ENCODE results near the gene IGFLR1.
"Not testable (repeated sequence)": the region's sequence is repeated elsewhere in the genome, so short reads cannot be mapped to it uniquely, and the experiment has no call there.

Gene IGFLR1

DNA sequence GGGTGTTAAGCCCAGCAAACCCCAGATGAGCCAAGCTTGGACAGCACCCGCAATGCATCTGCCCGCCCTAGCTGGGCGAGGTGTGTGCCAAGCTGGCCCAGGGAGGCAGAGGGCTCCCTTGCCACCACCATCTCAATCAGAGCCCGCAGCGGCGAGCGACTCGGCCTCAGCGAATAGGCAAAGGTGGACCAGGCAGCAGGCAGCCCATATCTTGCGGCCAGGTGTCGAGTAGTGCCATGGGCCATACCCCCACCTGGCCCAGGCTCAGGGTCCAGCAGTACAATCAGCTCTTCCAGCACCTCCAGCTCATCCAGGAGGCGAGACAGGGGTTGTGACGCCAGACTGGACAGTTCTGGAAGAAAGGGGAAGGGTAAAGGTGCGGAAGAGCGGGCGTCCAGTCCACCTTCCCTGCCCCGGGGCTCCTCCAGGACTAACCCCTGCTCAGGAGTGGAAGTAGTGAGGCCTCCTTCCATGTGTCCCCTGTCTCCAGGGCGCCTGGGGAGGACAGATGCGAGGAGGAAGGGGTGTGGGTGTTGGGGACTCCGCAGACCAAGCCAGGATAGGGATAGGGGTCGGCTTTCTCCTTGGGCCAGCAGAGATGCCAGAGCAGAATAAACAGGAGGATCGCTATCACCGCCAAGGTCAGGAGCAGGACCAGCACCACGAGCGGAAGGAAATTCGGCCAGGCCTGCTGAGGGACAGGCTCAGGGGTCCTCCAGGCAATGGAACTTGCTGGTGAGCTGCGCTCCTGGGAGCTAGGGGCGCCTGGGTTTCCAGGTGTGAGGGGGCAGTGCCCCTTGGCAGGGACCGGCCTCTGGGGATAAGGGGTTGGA is 2.8 kb downstream of the IGFLR1 start:
- DNase-seq, result no peak

DNA sequence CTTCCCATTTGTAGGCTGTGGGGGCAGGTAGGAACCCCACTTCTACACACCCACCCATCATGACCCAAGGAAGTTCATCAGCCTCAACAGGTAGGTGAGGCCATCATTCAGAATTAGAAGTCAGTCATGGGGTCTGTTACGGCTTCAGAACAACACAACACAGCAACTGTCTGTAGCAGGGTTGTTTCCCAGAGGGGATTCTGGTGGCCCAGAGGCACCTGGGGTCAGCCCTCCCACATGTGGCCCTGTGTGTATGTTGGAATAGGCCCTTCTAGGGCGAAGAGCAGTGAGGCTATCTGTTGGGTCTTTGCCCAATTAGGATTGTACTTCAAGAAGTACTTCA is 3.4 kb downstream of the IGFLR1 start:
- DNase-seq, result no peak

DNA sequence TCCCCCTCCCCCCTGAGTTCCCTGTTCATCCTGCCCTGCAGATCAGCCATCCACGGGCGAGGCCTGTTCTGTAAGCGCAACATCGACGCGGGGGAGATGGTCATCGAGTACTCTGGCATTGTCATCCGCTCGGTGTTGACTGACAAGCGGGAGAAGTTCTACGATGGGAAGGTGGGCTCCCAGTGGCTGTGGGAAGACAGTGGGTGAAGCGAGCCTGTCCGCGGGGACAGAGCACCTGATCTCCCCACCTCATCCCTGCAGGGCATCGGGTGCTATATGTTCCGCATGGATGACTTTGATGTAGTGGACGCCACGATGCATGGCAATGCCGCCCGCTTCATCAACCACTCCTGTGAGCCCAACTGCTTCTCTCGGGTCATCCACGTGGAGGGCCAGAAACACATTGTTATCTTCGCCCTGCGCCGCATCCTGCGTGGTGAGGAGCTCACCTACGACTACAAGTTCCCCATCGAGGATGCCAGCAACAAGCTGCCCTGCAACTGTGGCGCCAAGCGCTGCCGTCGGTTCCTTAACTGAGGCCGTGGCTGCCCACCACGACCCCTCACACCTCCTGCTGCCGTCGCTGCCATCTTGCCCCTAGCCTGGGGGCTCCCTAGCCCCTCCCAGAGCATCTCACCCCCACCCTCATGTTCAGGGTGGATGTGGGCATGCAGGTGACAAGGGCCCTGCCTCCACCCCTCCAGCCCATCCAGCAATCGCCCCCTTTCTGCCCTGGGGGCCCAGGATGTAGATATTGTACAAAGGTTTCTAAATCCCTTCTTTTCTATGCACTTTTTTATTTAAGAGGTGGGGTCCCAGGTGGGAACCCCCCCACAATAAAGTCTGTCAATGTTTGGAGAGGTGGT is 4.0 kb downstream of the IGFLR1 start:
- DNase-seq, result no peak

DNA sequence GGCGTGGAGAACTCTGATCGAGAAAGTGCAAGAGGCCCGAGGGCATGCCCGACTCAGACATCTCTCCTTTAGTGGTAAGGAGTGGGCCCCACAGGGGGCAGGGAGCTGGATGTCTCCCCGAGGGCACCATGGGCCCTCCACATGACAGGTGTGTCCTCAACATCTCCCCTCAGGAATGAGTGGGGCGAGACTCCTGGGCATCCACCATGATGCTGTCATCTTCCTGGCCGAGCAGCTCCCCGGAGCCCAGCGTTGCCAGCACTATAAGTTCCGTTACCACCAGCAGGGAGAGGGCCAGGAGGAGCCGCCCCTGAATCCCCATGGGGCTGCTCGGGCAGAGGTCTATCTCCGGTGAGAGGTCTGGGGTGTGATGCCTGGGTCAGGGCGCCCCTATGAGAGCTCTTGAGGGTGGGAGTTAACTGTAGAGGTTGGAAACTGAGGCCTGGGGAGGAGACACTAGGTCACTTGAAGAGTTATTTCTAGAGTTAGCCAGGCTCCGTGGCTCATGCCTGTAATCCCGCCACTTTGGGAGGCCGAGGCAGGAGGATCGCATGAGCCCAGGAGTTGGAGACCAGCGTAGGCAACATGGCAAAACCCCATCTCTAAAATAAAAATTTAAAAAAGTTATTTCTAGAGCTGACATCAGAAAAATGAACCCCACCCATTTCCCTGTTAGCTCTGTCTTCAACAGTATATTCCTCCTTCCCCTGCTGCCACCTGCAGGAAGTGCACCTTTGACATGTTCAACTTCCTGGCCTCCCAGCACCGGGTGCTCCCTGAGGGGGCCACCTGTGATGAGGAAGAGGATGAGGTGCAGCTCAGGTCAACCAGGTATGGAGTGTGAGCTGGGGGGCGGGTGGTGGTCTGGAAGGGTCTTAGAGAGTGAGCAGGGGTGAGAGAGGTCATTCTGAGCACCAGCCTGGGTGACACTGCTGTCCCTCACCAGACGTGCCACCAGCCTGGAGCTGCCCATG is 5.1 kb downstream of the IGFLR1 start:
- DNase-seq, result no peak

DNA sequence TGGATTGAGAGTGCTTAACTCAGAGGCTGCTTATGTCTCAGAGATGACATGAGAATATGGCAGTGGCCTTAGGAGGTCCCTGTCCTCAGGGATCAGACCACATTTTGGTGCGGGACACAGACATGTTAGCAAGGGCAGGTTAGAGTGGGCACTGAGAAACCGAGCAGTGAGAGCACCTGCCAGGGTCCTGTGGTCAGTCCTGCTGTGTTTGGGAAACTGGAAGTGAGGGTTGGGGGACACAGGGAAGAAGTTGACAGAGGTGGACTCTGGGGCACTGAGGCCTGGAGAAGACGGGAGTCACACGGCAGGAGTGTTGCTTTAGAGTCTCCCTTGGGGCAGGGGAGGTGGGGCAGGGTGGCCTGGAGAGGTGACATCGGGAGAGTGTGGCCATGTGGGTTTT is 7.4 kb downstream of the IGFLR1 start:
- no peak for DNase-seq

DNA sequence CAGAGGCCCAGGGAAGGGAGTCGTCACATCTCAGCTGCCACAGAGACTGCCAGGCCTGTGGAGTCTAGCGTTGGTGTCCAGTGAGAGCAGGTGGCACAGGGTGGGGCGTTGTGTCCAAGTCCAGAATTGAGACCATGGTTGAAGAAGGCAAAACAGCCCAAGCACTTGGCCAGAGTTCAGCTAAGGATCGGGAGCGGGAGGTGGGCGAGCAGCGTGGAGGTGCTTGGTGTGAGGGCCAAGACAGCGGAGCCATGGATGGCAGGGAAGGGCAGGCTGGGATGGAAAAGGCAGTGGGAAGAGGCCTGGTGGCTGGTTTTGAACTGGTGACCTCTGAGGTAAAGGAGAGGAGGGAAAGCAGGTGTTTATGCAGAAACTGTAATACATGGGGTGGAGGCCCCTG is 8.0 kb downstream of the IGFLR1 start:
- DNase-seq, result no peak

DNA sequence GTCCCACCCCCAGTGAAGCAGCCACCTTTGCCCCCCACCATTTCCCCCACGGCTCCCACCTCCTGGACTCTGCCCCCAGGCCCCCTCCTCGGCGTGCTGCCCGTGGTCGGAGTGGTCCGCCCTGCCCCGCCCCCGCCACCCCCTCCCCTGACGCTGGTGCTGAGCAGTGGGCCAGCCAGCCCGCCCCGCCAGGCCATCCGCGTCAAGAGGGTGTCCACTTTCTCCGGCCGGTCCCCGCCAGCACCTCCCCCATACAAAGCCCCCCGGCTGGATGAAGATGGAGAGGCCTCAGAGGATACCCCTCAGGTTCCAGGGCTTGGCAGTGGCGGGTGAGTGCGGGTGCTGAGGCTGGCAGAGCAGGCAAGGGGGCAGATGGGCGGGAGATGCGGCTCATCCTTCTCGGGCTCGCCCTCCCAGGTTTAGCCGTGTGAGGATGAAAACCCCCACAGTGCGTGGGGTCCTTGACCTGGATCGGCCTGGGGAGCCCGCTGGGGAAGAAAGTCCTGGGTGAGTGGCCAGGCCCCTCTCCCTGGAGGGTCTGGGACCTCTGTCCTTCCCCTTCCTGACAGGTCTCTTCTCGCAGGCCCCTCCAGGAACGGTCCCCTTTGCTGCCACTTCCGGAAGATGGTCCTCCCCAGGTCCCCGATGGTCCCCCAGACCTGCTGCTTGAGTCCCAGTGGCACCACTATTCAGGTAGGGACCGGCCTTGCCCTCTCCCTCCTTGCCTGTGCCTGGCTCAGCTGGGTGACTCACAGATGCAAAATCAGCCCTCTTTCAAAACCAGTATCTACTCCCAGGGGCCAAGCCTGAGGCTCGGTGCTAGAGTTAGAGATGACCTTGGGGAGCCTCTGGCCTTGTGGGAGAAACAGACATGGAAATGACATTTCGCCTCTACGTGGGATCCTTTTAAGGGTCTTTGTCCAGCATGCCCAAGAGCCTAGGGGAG is 8.8 kb downstream of the IGFLR1 start:
- no peak for DNase-seq

DNA sequence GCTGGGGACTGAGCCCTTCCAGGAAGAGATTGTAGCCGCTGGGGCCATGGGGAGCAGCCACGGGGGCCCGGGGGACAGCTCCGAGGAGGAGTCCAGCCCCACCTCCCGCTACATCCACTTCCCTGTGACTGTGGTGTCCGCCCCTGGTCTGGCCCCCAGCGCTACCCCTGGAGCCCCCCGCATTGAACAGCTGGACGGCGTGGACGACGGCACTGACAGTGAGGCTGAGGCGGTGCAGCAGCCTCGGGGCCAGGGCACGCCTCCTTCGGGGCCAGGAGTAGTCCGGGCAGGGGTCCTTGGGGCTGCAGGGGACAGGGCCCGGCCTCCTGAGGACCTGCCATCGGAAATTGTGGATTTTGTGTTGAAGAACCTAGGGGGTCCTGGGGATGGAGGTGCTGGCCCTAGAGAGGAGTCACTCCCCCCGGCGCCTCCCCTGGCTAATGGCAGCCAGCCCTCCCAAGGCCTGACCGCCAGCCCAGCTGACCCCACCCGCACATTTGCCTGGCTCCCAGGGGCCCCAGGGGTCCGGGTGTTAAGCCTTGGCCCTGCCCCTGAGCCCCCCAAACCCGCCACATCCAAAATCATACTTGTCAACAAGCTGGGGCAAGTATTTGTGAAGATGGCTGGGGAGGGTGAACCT is 9.6 kb downstream of the IGFLR1 start:
- DNase-seq, result no peak

DNA sequence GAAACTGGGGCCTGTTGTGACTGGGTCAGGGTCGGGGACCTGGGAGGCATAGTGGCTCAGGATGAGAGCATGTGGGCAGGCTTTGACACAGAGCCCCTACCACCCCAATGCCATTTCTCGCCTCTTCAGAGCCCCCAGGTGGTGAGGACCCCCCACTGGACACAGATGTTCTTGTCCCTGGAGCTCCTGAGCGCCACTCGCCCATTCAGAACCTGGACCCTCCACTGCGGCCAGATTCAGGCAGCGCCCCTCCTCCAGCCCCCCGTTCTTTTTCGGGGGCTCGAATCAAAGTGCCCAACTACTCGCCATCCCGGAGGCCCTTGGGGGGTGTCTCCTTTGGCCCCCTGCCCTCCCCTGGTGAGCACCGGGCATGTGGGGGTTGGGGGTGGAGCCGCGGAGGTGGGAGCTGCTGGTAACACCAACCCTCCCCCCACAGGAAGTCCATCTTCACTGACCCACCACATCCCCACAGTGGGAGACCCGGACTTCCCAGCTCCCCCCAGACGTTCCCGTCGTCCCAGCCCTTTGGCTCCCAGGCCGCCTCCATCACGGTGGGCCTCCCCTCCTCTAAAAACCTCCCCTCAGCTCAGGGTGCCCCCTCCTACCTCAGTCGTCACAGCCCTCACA is 10.4 kb downstream of the IGFLR1 start:
- DNase-seq, result no peak

DNA sequence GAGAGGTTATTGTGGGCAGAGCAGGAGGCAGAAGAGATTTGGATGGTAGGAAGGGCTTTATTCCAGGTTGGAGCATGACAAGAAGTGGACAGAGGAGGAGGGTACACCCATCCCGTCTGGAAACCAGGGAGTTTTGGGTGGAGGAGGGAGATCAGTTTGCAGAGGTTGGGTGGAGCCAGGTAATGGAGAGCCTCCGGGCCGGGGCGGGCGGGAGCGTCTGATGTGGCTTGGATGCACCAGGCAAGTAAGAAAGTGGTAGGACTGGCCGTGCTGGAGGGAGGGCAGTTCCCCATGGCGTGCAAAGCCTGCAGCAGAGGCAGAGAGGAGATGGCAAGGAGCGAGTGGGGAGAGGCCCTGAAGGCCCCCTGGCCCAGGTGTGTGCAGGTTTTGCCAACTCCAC is 10.9 kb downstream of the IGFLR1 start:
- no peak for DNase-seq

DNA sequence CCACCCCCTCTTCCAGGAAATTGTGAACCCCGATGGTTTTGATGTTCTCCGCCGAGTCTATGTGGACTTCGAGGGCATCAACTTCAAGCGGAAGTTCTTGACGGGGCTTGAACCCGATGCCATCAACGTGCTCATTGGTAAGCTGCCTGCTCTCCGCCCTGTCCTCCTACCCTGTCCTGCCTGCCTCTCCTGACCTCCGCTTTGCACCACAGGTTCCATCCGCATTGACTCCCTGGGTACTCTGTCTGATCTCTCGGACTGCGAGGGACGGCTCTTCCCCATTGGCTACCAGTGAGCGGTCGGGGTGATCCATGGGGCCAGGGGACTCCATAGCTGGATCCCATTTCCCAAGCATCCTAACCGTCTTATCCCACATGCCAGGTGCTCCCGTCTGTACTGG is 11.9 kb downstream of the IGFLR1 start:
- no peak for DNase-seq

DNA sequence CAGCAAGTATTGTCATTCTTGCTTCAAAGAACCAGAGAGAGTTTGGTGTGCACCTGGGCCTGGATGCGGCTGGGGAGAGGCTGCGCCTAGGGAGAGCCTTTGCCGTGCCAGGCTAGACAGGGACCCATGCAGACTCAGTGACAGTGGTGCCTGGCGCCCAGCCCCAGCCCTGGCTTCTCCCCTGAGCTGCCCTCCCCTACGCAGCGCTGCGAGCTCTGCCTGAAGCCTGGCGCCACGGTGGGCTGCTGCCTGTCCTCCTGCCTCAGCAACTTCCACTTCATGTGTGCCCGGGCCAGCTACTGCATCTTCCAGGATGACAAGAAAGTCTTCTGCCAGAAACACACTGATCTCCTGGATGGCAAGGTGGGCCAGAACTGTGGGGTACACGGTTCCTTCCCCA is 12.5 kb downstream of the IGFLR1 start:
- no peak for DNase-seq

DNA sequence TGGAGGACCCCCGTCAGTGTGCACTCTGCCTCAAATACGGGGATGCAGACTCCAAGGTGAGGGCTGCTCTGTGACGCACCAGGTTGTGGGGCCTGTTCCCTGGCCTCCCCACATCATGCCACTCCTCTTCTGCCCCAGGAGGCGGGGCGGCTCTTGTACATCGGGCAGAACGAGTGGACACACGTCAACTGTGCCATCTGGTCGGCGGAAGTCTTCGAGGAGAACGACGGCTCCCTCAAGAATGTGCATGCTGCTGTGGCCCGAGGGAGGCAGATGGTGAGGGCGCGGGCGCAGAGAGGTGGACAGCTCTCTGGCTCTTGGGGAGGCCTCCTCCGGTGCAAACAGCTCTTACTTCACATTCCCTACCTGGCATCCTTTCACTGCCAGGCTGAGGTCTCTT is 13.2 kb downstream of the IGFLR1 start:
- no peak for DNase-seq

DNA sequence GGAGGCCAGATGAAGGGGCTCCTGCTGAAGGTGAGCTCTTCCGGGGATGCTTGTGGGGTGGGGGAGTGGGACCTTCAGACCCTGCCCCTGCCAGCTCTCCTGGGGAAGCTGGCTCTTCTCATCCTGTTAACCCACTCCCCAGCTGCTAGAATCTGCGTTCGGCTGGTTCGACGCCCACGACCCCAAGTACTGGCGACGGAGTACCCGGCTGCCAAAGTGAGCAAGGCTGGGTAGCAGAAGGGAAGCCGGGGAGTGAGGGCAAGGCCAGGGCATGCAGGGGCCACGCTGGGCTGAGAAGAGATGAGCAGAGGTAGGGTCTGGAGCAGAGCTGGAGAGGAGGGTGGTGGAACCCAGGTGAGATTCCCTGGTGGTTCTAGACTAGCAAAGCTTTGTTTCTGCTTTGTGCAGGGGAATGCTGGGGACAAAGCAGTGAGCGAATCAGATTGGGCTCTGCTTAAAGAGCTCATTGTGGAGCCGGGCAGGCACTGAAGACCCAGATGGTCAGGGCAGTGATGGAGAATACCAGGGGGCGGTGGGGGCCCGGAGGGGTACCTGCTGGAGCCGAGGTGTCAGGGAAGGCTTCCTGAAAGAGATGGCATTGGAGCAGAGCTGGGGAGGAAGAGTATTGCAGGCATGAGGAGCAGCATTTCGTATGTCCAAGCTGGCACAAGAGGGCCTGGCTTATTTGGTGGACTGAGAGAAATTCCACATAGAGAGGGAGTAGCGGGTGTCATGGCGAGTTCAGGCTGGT is 14.1 kb downstream of the IGFLR1 start:
- DNase-seq, result no peak

DNA sequence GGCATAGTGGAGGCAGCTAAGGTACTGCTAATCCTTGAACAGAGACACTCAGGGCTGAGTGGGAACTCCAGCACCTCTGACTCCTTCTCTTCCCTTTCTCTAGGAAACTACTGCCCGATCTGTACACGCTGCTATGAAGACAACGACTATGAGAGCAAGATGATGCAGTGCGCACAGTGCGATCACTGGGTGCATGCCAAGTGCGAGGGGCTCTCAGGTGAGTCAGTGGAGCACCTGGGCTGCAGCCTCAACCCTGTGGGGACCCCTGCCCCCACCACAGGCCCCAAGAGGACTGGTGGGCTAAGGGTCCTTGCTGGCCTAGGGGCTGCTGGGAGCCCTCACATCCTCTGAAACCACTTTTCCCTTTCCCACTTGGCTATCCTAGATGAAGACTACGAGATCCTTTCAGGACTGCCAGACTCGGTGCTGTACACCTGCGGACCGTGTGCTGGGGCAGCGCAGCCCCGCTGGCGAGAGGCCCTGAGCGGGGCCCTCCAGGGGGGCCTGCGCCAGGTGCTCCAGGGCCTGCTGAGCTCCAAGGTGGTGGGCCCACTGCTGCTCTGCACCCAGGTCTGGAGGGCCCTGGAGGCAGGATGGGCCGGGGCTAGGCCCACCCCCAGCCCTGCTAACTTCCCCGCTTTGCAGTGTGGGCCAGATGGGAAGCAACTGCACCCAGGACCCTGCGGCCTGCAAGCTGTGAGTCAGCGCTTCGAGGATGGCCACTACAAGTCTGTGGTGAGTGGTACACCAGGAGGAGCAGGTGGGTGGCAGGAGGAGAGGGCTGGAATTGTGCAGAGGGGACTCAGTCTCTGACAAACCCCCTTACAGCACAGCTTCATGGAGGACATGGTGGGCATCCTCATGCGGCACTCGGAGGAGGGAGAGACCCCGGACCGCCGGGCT is 14.9 kb downstream of the IGFLR1 start:
- no peak for DNase-seq

DNA sequence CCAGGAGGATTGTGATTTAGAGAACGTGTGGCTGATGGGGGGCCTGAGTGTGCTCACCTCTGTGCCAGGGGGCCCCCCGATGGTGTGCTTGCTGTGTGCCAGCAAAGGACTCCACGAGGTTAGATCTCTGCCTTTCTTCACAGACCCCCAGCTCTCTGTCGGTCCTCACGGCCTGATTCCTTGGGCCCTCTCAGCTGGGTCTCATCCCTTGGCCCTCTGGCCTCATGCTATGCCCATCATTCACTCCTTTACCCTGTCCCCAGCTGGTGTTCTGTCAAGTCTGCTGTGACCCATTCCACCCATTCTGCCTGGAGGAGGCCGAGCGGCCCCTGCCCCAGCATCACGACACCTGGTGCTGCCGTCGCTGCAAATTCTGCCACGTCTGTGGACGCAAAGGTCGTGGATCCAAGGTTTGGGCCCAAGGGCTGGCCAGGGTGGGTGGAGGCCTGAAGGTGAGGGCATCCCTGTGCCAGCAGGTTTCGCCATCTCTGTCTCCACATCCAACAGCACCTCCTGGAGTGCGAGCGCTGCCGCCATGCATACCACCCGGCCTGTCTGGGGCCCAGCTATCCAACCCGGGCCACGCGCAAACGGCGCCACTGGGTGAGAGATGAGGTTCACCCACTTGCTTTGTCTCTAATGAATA is 16.9 kb downstream of the IGFLR1 start:
- no peak for DNase-seq

DNA sequence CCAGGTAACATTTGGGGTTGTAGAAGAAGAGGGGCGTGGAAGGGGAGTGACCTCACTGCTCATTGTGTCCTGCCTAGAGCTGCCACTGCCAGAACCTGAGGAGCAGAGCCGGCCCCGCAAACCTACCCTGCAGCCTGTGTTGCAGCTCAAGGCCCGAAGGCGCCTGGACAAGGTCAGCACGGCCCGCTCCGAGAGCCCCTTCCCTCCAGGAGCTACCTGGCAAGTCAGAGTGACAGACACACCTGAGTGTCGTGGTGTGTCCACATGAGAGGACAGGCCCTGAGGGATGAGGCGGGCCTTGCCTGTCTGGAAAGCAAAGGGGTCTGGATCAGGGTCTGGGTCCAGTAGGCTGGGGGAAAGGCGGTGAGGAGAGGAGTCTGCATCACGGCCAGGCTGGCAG is 17.7 kb downstream of the IGFLR1 start:
- no peak for DNase-seq

DNA sequence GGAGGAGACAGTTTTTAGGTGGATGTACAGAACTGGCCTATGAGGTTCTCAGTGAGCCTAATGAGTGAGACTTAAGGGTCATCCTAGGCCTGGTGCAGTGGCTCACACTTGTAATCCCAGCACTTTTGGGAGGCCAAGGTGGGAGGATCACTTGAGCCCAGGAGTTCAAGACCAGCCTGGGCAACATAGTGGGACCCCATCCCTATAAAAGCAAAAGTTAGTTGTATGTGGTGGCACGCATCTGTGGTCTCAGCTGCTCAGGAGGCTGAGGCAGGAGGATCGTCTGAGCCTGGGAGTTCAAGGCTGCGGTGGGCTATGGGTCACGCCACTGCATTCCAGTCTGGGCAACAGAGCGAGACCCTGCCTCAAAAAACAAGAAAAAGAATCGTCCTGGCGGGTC is 18.1 kb downstream of the IGFLR1 start:
- DNase-seq, result not testable (repeated sequence)

DNA sequence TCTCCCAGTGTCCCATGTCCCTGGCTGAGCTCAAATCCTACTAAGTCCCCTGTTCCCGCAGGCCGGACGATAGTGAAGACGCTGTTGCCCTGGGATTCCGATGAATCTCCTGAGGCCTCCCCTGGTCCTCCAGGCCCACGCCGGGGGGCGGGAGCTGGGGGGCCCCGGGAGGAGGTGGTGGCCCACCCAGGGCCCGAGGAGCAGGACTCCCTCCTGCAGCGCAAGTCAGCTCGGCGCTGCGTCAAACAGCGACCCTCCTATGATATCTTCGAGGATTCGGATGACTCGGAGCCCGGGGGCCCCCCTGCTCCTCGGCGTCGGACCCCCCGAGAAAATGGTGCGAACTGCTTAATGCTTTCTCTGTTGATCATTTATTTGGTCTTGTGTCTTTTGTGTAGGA is 18.6 kb downstream of the IGFLR1 start:
- no peak for DNase-seq
